HG02798 (cell line): ENCODE measurements around the gene SOX15.
A peak's percentile ranks its signal among the peaks of the same experiment; 100 is the strongest.

ENCODE experiments used
- ATAC-seq: cut with Tn5 transposase; IDR thresholded peaks from one replicate; pipeline ENCODE4 v1.9.1; 2021; ENCODE audit warnings: mild to moderate bottlenecking; ENCODE audit not compliant: unreplicated experiment, poor library complexity

The SOX15 gene

DNA sequence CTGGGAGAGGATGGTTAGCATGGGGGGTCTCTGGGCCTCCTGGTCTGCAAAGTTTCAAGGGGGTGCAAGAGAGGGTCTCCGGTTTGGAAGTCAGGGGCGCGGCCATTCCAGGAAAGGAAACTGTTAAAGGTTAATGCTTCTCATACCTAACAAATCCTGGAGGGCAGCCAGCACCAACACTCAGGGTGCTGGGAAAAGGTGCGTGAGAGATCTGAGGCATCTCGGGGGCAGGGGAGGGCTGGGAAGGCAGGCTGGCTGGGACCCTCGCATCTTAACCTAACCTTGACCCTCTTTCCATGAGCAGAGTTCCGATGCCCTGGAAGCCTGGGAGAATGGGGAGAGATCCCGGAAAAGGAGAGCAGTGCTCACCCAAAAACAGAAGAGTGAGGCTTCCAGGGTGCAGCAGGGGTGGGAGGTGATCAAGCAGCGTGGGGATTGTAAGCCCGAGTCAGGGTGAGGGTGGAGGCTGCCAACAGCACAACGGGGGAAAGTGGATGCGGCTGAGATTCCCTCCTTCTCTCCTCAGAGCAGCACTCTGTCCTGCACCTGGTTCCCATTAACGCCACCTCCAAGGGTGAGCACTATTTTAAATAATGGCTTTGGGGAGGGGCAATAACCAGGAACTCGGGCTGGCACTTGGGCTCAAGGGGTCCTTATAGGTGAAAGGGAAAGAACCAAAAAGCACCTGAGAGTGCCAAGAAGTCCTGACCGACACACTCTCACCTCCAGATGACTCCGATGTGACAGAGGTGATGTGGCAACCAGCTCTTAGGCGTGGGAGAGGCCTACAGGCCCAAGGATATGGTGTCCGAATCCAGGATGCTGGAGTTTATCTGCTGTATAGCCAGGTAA, 30.3 kb downstream of the SOX15 start:
- no peak for ATAC-seq

DNA sequence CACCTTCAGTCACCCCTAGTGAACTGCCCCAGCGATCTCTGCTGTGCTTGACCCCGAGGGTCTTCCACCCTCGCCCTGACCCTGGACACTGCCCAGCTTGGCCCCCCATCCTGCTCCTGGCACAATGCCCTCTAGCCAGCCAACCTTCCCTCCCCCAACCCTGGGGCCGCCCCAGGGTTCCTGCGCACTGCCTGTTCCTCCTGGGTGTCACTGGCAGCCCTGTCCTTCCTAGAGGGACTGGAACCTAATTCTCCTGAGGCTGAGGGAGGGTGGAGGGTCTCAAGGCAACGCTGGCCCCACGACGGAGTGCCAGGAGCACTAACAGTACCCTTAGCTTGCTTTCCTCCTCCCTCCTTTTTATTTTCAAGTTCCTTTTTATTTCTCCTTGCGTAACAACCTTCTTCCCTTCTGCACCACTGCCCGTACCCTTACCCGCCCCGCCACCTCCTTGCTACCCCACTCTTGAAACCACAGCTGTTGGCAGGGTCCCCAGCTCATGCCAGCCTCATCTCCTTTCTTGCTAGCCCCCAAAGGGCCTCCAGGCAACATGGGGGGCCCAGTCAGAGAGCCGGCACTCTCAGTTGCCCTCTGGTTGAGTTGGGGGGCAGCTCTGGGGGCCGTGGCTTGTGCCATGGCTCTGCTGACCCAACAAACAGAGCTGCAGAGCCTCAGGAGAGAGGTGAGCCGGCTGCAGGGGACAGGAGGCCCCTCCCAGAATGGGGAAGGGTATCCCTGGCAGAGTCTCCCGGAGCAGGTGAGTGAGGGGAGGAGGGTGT, 31.2 kb downstream of the SOX15 start, which contains the start of gene TNFSF13:
TNFSF13 (plus strand) TSS at position 207 of the 776 bp plus-strand sequence; CDS start at position 497, 290 bp downstream.
- ATAC-seq: no peak

DNA sequence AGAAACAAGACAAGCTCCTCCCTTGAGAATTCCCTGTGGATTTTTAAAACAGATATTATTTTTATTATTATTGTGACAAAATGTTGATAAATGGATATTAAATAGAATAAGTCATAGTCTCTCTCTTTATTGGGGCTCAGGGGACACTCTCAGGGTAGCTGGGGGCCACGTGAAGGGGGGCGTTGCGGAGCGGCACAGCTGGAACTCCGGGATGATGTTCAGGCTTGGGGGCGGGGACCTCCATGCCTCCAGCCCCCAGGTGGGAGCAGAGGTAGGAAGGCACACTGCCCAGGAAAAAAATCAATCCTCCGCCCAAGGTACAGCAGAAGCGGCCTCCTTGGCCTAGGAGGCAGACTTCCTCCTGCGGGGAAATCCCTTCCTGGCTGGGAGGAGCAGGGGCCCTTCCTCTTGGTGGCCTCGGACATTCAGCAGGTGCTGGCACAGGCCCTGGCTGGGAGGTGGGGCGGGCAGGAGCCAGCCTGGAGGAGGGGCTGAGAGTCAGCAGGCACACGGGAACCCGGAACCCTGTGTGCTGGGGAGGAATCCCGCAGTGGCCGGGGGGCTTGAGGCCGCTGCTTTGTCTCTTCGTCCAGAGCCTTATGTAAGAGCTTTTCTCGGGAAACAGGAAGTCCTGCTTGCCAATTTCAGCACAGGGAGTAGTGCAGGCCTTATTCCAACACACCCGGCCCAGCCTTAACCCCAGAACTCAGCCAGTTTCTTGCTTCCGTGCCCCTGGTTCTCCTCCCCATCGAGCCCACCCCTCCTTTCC, 31.9 kb downstream of the SOX15 start:
- ATAC-seq: peak; percentile 24

DNA sequence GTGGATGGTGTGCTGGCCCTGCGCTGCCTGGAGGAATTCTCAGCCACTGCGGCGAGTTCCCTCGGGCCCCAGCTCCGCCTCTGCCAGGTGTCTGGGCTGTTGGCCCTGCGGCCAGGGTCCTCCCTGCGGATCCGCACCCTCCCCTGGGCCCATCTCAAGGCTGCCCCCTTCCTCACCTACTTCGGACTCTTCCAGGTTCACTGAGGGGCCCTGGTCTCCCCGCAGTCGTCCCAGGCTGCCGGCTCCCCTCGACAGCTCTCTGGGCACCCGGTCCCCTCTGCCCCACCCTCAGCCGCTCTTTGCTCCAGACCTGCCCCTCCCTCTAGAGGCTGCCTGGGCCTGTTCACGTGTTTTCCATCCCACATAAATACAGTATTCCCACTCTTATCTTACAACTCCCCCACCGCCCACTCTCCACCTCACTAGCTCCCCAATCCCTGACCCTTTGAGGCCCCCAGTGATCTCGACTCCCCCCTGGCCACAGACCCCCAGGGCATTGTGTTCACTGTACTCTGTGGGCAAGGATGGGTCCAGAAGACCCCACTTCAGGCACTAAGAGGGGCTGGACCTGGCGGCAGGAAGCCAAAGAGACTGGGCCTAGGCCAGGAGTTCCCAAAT, 32.6 kb downstream of the SOX15 start:
- ATAC-seq: no peak

DNA sequence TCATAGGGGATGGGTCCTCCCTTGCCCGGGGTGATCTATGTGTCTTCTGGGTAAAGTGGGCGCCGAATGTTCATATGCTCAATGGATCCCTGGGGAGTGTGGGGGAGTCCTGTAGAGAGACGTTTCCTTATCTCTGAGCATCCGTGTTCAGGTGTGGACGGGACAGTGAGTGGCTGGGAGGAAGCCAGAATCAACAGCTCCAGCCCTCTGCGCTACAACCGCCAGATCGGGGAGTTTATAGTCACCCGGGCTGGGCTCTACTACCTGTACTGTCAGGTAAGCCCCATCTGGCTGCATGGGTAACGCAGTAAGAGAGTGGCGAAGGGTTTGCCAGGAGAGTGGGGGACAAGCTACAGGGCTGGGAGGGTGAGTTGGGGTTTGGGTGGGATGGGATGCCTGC, 33.3 kb downstream of the SOX15 start:
- no peak for ATAC-seq

DNA sequence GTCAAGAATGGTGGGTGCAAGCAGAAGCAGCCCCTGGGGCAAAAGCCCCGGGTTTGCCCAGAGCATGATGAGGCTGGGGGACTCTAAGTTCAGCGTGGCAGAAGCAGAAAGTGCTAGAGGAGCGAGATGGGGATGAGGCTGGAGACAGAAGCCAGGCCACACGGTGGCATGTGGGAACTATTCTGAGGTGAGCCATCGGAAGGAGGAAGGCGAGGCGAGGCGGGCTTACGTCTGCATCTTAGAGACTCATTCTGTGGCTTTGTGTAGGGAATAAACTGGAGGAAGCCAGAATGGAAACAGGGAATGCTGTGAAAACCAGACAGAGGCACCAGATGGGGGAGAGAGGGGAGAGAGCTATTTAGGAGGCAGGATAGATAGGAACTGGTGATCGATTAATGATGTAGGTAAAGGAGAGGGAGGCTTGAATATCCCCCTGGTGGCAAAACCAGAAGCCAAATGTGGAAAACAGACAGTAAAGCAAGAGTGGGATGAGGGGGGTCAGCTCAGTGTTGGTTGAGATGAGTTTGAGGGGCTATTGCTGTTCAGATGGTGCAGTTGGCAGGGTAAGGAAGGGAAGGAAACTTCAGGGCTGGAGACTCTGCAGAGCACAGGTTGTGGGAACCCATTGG, 34.5 kb downstream of the SOX15 start:
- ATAC-seq: no peak

DNA sequence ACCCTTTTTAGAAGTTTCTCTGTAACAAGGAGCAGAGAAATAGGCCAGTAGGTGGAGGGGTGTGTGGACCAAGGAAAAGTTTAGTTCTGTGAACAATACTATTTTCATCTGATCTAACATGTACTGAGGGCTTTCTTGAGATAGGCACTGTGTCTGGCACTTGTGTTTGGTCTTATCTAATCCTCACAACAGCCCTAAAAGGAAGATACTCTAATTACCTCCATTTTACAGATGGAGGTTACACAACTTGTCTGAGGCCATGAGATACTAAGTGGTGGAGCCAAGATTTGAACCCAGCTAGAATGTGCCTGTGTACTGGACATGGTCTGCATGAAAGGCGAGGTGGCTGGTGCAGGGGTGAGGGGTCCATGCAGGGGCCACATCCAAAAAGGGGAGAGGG, 36.5 kb downstream of the SOX15 start:
- no peak for ATAC-seq

DNA sequence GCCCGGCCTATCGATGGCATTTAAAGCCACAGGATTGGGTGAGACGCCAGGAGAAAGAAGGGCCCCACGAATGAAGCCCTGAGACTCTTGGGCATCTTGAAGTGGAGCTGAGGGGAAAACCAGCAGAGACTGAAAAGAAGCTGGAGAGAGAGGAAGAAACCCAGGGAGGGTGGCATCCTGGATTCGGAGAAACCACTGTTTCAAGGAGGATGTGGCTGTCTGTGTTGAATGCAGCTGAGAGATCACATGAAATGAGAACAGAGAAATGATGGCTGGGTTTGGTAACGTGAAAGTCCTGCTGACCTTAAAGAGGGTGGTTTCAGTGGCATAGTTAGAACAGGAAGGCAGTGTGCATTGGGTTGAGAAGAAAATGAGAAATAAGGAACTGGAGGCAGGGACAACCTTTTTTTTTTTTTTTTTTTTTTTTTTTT, 37.3 kb downstream of the SOX15 start:
- ATAC-seq: peak; percentile 63

DNA sequence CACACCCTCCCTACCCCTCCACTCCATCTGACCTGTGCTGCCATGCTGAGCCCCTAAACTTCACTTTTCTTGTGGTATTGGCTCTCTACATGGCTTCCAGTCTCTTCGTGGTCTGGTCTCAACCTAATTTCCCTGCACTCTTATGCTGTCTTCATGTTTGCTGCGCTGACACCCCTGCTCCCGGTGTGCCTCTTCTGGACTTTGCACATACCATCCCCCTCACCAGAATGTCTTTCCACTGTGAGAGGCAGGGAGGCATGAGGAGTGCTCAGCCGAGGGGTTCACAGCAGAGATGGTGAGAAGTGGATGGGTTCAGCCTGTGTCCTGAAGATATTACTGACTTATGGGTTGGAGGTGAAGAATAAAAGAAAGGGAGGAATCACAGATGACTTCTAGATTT, 38.5 kb downstream of the SOX15 start:
- no peak for ATAC-seq

DNA sequence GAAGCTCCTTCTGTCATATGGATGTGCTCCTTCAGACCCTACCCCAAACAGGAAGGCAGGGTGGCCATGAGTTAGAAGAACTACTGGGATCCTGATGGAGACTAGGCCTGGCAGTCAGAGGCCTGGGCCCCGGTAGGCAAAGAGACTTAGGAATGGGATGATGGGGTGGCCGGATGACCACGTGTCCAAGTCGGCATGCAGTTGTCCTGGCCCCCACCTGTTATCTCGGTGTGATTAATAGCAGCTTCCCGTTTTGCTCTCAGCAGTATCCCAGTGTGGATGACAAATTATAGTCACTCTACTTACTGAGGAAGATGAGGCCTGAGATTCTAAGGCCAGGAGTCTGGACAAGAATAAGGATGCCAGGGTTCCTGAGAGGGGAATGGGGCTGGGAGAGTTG, 39.5 kb downstream of the SOX15 start:
- ATAC-seq: no peak

DNA sequence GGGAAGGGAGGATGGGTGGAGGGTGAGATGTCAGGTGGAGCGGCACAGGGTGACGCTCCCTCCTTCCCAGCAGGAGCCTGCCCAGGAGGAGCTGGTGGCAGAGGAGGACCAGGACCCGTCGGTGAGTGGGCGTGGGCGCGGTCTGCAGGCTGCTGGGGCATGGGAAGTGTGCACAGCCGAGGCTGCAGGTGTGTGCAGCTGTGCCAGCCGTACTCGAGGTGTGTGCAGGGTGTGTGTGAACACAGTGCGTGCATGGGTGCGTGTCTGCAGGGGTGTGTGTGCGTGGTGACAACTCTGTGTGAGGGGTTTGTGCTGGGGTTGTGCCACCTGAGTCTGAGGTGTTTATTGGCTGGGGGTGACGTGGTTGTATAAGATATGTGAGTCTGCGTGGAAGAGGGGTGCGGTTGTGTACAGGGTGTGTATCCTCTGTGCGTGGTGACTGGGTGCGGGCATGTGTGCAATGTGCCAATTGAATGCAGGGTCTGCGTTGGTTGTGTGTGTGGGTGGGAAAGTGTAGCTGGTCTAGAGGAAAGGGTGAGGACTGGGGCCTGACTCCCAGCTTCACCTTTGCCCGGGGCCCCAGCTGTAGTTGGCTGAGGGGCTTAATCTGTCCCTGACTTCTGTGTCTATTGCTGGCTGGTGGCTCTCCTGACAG, 40.4 kb downstream of the SOX15 start:
- no peak for ATAC-seq

DNA sequence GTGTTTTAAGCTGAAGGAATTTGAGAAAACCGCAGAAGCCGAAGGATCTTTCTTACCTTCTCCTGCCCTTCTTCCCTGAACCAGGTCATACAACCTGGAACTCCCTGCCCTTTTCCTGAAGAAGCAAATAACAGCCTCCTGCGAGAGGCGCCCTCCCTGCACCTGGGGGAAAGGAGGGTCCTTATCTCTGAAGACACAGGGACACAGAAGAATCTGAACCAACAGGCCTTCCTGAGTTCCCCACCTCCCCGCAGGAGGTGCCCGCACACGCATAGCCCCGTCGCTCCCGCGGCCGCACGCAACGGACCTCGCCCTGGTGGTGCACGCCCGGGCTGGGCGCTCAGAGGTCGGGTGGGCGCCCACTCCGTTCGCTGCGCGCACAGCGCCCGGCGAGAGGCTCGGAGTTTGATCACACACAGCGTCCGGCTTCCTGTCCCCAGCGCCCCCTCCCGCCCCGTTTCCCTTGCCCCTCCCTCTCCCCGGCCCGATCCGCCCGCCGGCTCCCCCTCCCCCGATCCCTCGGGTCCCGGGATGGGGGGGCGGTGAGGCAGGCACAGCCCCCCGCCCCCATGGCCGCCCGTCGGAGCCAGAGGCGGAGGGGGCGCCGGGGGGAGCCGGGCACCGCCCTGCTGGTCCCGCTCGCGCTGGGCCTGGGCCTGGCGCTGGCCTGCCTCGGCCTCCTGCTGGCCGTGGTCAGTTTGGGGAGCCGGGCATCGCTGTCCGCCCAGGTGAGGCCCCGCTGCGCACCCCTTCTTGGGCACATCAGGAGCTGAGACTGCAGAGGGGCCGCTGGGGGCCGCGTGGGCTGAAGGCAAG, 41.1 kb downstream of the SOX15 start, which contains the start of gene TNFSF12:
TNFSF12 (plus strand) TSS at position 474 of the 816 bp plus-strand sequence; CDS start at position 570, 96 bp downstream.
- no peak for ATAC-seq

DNA sequence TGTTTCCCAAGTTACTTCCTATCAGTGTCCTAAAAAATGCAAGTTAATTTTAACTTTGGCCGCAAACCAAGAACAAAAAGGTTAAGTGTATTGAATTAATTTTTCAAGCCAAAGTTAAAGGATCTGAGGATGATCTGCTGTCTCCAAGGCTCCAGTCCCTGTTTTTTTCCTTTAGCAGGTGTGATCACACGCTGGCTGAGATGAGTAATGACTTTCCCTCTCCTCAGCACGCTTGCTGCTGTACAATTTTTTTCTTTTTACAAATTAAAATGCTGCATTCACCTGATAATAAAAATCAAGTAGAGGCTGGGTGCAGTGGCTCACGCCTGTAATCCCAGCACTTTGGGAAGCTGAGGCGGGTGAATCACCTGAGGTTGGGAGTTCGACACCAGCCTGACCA, 45.0 kb downstream of the SOX15 start:
- no peak for ATAC-seq

DNA sequence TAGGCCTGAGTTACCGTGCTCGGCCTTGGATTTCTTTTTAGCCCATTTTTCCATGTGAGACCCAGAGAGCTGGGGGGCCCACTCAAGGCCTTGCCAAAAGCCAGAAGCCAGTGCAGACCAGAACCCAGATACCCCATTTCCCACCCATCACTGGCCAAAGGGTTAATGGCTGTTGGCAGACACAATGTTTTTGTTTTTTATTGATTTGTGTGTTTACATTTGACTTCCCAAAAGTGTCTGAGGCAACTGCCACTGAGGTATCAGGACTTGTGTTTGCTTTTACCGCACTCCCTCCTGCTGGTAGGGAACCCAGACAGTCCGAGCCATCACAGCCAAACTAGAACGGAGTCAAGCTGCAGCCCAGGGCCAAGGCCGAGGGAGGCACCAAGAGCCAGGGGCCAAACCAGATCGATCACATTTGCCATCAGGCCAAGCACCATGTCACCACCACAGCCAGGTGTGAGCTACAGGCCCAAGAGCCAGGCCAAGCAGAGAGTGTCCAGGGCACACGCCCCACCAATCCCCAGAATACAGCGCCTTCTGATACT, 48.7 kb downstream of the SOX15 start:
- no peak for ATAC-seq

DNA sequence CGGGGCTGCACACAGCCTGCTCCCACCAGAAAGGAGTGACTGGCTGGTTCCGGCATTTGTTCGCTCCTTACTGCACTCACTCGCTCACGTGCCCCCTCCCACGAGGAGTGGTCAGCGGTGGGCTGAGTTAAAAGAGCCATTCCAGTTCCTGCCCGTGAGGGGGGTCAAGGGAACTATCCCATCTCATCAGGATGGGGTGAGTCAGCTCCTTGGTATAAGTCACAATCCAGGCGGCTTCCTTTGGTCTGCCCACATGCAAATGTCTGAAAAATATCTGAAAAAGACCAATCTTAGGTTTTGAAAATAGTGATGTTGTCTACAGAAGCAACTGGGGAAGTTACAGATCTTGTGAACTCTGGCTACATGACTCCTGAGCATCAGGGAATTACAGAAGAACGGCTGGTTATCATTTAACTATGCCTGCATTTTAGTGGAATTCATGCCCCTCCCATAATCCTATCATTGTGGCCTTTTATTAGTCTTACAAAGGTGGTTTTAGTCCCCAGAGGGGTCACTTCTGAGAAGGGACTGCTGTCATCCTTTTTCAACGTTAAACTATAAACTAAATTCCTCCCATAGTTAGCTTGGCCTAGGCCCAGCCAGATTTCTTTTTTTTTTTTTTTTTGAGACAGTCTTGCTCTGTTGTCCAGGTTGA, 50.9 kb downstream of the SOX15 start:
- ATAC-seq: no peak
